ENCODE measurements around the gene IL1R1.

Gene IL1R1

GRCh38 chr2:102112271-102112670, 30.3 kb upstream of the IL1R1 start:
- ATAC-seq (ENCODE audit: low read depth): no peak
- no peaks in the 10 kb centered on the region for H3K4me1 ChIP-seq (ENCODE audit: insufficient read depth, poor library complexity, severe bottlenecking)
- H3K4me3 ChIP-seq (ENCODE audit: severe bottlenecking): no peak overlapping the region
- H3K36me3 ChIP-seq (ENCODE audit: low read depth): no peaks in the 10 kb centered on the region
- H3K9me3 ChIP-seq (ENCODE audit: severe bottlenecking): no peaks in the 10 kb centered on the region
- no peak for DNase-seq (ENCODE audit: low spot score)
- no peaks in the 10 kb centered on the region for H3K27me3 ChIP-seq (ENCODE audit: insufficient read depth, poor library complexity, severe bottlenecking)
- no peak overlapping the region for H3K27ac ChIP-seq (ENCODE audit: poor library complexity, severe bottlenecking)
- no peak for TF ChIP-seq CTCF (IDR thresholded peaks at IDR 0.05; ENCODE audit: poor library complexity, severe bottlenecking)

DNA sequence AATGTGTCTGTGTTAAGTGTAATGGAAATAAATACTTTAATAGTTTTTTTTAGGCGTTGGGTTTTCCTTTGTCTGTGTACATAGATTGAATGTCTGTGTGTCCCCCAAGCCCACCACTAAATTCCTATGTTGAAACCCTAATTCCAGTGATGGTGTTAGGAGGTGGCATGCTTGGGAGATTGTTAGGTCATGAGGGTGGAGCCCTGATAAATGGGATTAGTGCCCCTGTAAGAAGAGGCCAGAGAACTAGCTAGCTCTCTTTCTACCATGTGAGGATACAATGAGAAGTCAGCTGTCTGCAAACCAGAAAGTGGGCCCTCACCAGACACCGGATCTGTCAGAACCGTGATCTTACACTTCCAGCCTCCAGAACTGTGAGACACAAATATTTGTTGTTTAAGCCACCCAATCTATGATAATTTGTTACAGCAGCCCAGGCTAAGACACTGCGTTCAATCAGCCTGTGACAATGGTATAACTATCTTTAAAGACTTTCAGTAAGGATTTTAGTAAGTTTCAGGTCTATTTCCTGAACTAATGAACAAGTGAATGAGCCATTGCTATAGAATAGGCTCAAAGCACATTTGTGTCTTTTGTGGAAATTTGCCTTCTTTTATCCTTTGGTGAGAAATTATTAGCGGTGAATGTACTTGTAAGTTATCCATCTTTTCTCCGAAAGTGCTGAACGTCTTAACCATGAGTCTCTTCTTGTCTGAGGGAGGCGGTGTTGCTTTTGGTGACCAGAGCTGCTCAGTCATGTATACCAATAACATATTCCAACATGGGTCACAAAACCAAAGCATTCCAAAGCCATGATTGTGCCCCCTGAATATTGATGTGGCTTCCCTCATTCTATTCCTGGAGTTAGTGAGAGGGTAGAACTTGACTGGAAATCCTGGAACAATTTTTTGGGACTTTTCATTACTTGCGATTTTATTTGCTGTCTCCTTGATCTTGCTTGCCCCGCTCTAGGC, 29.6 kb upstream of the IL1R1 start:
- no peak for TF ChIP-seq CTCF (IDR thresholded peaks at IDR 0.05; ENCODE audit: poor library complexity, severe bottlenecking)
- no peak overlapping the region for H3K4me3 ChIP-seq (ENCODE audit: severe bottlenecking)
- H3K4me1 ChIP-seq (ENCODE audit: insufficient read depth, poor library complexity, severe bottlenecking): no peaks in the 10 kb centered on the region
- ATAC-seq (ENCODE audit: low read depth) (no peak), DNase-seq (ENCODE audit: low spot score) (no peak)
- no peak overlapping the region for H3K27ac ChIP-seq (ENCODE audit: poor library complexity, severe bottlenecking)
- H3K27me3 ChIP-seq (ENCODE audit: insufficient read depth, poor library complexity, severe bottlenecking): no peaks in the 10 kb centered on the region
- H3K36me3 ChIP-seq (ENCODE audit: low read depth): no peaks in the 10 kb centered on the region
- no peaks in the 10 kb centered on the region for H3K9me3 ChIP-seq (ENCODE audit: severe bottlenecking)

GRCh38 chr2:102114290-102114721, 28.2 kb upstream of the IL1R1 start:
- ATAC-seq (ENCODE audit: low read depth): no peak
- no peaks in the 10 kb centered on the region for H3K9me3 ChIP-seq (ENCODE audit: severe bottlenecking)

DNA sequence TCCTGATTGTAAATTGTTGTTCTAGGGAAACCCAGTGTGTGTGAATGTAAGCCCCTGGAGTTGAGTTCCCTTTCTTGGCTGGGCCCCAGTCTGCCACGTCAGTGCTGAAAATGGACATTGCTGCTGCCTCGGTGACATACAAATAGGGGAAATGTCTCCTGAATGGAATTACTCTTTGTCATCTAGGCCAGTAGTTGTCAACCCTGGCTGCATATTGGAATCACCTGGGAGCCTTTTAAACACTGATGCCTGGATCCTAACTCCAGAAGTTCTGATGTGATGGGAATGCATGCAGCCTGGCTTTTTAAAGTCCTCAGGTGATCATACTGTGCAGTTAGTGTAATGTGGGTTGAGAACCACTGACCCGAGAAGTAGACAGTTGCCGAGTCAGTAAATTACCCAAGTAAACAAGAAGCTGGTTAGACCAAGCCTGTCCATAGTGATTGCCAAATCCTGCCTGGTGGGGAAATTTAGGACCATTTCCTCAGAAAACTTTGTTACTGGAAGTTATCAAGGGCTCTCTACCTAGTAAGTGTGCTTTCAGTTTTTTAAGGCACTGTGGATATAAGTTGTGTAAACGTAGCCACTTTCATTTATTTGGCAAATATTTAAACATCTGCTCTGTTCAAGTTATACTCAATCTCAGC, 27.6 kb upstream of the IL1R1 start:
- no peak for ATAC-seq (ENCODE audit: low read depth)
- no peak for TF ChIP-seq CTCF (IDR thresholded peaks at IDR 0.05; ENCODE audit: poor library complexity, severe bottlenecking)
- no peaks in the 10 kb centered on the region for H3K4me1 ChIP-seq (ENCODE audit: insufficient read depth, poor library complexity, severe bottlenecking)
- H3K36me3 ChIP-seq (ENCODE audit: low read depth): no peaks in the 10 kb centered on the region
- no peak for DNase-seq (ENCODE audit: low spot score)
- no peak overlapping the region for H3K4me3 ChIP-seq (ENCODE audit: severe bottlenecking)
- H3K27me3 ChIP-seq (ENCODE audit: insufficient read depth, poor library complexity, severe bottlenecking): no peaks in the 10 kb centered on the region
- H3K27ac ChIP-seq (ENCODE audit: poor library complexity, severe bottlenecking): no peak overlapping the region
- no peaks in the 10 kb centered on the region for H3K9me3 ChIP-seq (ENCODE audit: severe bottlenecking)

More at GRCh38 chr2:102114290-102114721, 28.2 kb upstream of the IL1R1 start:
- Histone ChIP-seq H3K4me1 (ENCODE audit: insufficient read depth, poor library complexity, severe bottlenecking) (no peaks in the 10 kb centered on the region), H3K27me3 (ENCODE audit: insufficient read depth, poor library complexity, severe bottlenecking) (no peaks in the 10 kb centered on the region), H3K36me3 (ENCODE audit: low read depth) (no peaks in the 10 kb centered on the region), H3K4me3 (ENCODE audit: severe bottlenecking) (no peak overlapping the region), H3K27ac (ENCODE audit: poor library complexity, severe bottlenecking) (no peak overlapping the region)
- DNase-seq (ENCODE audit: low spot score): no peak
- no peak for TF ChIP-seq CTCF (IDR thresholded peaks at IDR 0.05; ENCODE audit: poor library complexity, severe bottlenecking)
